ENCODE measurements around the gene AOAH.

DNA sequence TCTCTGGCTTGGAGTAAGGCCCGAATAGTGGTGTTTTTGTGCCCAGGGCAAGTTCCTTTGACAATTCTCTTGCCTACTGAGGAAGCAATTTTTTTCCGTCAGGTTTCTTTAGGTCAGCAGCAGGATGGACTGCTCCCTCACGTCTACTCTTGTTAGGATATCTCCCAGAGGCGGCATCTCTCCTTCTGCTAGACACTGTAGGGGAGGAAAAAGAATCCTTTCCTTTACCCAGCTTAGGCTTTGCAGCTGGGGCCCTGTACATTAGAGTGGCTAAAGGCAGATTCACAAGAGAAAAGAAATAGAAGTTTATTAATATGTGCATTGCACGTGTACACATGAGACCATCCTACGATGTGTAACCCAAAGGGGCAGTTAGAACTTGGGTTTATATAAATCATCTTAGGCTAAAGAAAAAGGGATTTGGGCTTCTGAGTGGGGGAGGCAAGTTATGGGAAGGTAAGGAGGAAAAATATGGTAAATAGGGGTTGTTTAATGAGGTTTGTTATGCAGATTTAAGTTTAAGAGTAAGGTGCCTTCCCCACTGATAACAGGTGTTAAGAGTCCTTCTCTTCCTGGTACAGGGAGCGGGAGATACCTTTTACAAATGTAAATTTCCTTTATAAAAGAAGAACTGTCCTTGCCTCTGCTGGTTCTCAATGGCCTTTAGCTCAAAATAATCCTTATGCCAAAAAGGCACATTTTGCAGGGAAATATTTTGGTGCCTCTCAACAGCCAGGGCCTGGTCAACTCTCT lies 156.4 kb downstream of the AOAH start:
- TF ChIP-seq, protein P1, sequence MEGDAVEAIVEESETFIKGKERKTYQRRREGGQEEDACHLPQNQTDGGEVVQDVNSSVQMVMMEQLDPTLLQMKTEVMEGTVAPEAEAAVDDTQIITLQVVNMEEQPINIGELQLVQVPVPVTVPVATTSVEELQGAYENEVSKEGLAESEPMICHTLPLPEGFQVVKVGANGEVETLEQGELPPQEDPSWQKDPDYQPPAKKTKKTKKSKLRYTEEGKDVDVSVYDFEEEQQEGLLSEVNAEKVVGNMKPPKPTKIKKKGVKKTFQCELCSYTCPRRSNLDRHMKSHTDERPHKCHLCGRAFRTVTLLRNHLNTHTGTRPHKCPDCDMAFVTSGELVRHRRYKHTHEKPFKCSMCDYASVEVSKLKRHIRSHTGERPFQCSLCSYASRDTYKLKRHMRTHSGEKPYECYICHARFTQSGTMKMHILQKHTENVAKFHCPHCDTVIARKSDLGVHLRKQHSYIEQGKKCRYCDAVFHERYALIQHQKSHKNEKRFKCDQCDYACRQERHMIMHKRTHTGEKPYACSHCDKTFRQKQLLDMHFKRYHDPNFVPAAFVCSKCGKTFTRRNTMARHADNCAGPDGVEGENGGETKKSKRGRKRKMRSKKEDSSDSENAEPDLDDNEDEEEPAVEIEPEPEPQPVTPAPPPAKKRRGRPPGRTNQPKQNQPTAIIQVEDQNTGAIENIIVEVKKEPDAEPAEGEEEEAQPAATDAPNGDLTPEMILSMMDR (IDR thresholded peaks at IDR 0.05; ENCODE audit: borderline replicate concordance, extremely low read depth, low read length, poor library complexity, severe bottlenecking): no peak
- TF ChIP-seq EZH2 (IDR thresholded peaks at IDR 0.05; ENCODE audit: borderline replicate concordance, low read depth, low read length, severe bottlenecking): no peak

Measured in DND-41 (cell line).